ENCODE data around the gene SERINC1. TPM values are rescaled to one million over a fixed set of nuclear protein-coding genes. Genes with fewer than 3 reads are reported as not detected.
"Not testable (repeated sequence)": the region's sequence is repeated elsewhere in the genome, so short reads cannot be mapped to it uniquely, and the experiment has no call there.

SERINC1 gene
- total RNA-seq (100 to 1,000 TPM; 142 to 144 TPM), polyA plus RNA-seq (100 to 1,000 TPM; 144 to 197 TPM)

DNA sequence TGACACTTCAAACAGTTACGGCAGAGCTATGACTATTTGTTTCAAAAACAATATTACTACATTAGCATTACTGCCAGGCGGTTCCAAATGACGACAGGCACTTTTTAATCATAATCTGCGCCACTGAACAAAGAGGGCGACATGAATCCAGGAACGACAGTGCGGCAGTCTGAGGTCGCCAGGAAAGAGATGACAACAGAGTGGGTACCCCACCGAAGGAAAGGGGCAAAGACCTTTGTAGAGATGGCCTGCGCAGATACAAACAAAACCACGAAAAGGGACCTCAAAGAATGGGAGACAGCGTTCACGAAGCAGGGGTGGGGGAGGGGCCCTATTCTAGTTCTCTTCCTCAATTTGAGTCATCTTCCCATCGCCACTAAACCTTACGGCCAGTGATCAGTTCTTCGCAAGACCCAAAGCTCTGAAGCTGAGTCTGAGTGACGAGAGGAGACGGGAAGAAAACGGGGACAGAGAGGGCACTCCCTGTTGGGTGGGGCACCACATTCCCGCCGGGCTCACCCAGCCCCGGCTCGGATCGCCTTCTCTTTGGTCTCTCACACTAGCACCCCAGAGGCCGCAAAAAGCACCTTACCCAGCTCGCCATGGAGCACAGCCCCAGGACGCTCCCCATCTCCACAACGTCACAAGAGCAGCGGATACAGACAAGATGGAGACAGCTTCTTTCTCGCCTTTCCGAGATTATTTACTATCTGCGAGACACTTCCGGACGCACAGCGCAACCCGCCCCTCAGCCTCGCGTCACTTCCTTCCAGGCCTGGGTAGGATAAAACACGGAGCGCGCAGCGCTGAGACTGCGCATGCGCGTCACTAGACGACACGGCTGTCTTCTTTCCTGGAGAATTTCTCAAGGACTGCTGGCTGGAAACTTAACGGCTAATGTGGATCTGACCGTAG lies at the start of gene SERINC1:
TSS of gene SERINC1 (minus strand) at position 701 of the 915 bp plus-strand sequence. CDS start at position 631, 70 bp downstream.
- ChIA-PET POLR2A (ENCODE audit: partially characterized antibody) (interaction anchor here (0.9 to 2.6 kb wide), 16 partner anchors 9 to 74 kb away, joined by 3 to 30 read pairs (median 4); partner anchors contain the start of gene HSF2), CTCF (ENCODE audit: partially characterized antibody) (interaction anchor here (0.7 to 4.2 kb wide), 5 partner anchors 20 to 90 kb away, joined by 4 to 56 read pairs (median 5); no protein-coding TSS in a partner anchor)
- intact Hi-C loops (cut with micrococcal nuclease): loop anchor here (1.0 to 10.0 kb wide), 5 partner anchors 63 to 1137 kb away; partner anchors contain the start of genes HSF2 and TBC1D32

DNA sequence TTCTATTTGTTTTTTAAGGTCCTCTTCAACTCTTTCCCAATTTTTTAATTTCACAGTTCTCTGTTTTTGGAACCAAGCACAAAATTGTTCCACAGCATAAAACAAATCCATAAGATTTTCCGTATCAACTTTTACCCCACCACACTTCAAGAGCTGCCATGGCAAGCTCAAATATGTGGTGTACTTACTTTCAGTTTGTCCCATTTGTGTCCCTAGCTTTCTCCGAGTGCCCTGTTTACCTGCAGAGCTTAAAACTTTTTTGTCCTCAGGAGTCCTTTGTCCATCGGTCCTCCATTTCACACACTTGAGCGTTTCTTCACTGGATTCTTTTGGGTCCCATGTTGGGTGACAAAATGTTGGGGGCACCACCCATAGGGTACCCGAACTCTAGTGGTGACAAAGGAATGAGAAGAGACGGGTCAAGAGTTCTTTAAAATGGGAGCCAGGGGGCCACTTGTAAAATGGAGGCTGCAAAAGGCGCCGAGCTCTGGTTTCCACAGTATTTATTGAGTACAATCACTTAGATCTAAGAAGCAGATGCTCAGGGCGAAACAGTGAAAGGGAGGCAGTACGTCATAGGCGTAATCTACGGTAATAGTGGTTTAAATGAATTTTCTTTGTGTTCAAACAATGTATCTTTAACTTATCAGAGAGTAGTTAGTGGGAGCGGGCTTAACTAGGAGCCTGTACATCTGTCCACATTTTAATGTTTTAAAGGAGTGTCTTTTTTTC lies 39.8 kb upstream of the SERINC1 start:
- no peaks in the 10 kb centered on the region for H3K9me3 ChIP-seq (ENCODE audit: control insufficient read depth in 1 of 2, low read length in 2 of 2)
- Mint-ChIP-seq H3K36me3 (peaks cover 0 to 9% of the 10 kb centered on the region in 2 donors), H3K4me3 (no peak overlapping the region), H3K27ac (no peak overlapping the region), H3K27me3 (peaks cover 3 to 13% of the 10 kb centered on the region in 2 donors), H3K9me3 (peaks cover 0 to 13% (median 9%) of the 10 kb centered on the region in 8 donors), H3K4me1 (no peaks in the 10 kb centered on the region)
- no peak overlapping the region for H3K4me3 ChIP-seq (ENCODE audit: low read length in 2 of 2)
- CTCF ChIA-PET (ENCODE audit: partially characterized antibody): interaction anchor here (1.8 kb wide), 1 partner anchor 18 kb away, joined by 7 read pairs; no protein-coding TSS in a partner anchor
- H3K4me1 ChIP-seq (ENCODE audit: insufficient read depth, low read length): no peaks in the 10 kb centered on the region
- no peak overlapping the region for H3K27ac ChIP-seq (ENCODE audit: low read depth, low read length)
- H3K27me3 ChIP-seq (ENCODE audit: insufficient read depth, low read length): no peaks in the 10 kb centered on the region
- no peaks in the 10 kb centered on the region for H3K36me3 ChIP-seq (ENCODE audit: insufficient read depth, low read length)
- POLR2A ChIA-PET (ENCODE audit: partially characterized antibody): no interaction called here
- intact Hi-C loops (cut with micrococcal nuclease): no loop called here
- no peak for DNase-seq

More for the DNA sequence above, at the start of gene SERINC1:
- Mint-ChIP-seq H3K4me1 (peaks cover 29 to 58% (median 40%) of the 10 kb centered on the region in 4 donors), H3K27me3 (no peaks in the 10 kb centered on the region), H3K27ac (peak within 1 kb of the TSS; percentile 99 to 100 (median 100)), H3K36me3 (peaks cover 22 to 27% of the 10 kb centered on the region in 2 donors), H3K4me3 (peak within 1 kb of the TSS; percentile 97 to 100 (median 100)), H3K9me3 (peaks cover 0 to 4% (median 0%) of the 10 kb centered on the region in 8 donors)
- Histone ChIP-seq H3K4me3 (ENCODE audit: low read length in 2 of 2) (peak within 1 kb of the TSS; percentile 87 to 98), H3K27ac (ENCODE audit: low read depth, low read length) (peak within 1 kb of the TSS; percentile 99), H3K4me1 (ENCODE audit: insufficient read depth, low read length) (peaks cover 53% of the 10 kb centered on the region), H3K27me3 (ENCODE audit: insufficient read depth, low read length) (no peaks in the 10 kb centered on the region), H3K9me3 (ENCODE audit: control insufficient read depth in 1 of 2, low read length in 2 of 2) (no peaks in the 10 kb centered on the region), H3K36me3 (ENCODE audit: insufficient read depth, low read length) (no peaks in the 10 kb centered on the region)
- DNase-seq: peak; percentile 90 to 95 (median 94)

DNA sequence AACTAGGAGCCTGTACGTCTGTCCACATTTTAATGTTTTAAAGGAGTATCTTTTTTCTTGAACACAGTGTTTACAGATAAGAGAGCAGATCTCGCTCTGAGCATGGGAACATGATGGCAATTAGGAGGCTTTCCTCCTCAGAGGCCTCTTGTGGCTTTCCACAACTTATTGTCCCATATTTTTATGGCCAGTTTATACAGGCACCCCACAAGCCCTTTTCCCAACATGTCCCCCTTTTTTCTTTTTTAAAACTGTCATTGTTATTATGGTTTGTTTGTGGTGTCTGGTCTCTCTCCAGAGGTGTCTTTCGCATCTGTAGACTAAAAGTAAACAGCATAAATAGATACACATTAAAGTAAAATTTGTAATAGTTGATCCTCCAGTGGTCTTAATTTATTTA lies 33.6 kb upstream of the SERINC1 start:
- H3K36me3 ChIP-seq (ENCODE audit: insufficient read depth, low read length); H3K27ac Mint-ChIP-seq; H3K9me3 ChIP-seq (ENCODE audit: control insufficient read depth in 1 of 2, low read length in 2 of 2); H3K4me1 ChIP-seq (ENCODE audit: insufficient read depth, low read length); intact Hi-C loops (cut with micrococcal nuclease); DNase-seq; H3K4me3 Mint-ChIP-seq; H3K27ac ChIP-seq (ENCODE audit: low read depth, low read length); POLR2A ChIA-PET (ENCODE audit: partially characterized antibody); CTCF ChIA-PET (ENCODE audit: partially characterized antibody); H3K4me1 Mint-ChIP-seq; H3K27me3 Mint-ChIP-seq; H3K27me3 ChIP-seq (ENCODE audit: insufficient read depth, low read length); H3K4me3 ChIP-seq (ENCODE audit: low read length in 2 of 2): not testable (repeated sequence)
- peaks cover 9 to 17% of the 10 kb centered on the region in 2 donors for H3K36me3 Mint-ChIP-seq
- peaks cover 6 to 68% (median 52%) of the 10 kb centered on the region in 8 donors for H3K9me3 Mint-ChIP-seq

GRCh38 chr6:122501475-122501874 lies 29.9 kb upstream of the SERINC1 start:
- ChIA-PET CTCF (ENCODE audit: partially characterized antibody) (no interaction called here), POLR2A (ENCODE audit: partially characterized antibody) (no interaction called here)
- peaks cover 4 to 9% of the 10 kb centered on the region in 2 donors for H3K9me3 ChIP-seq (ENCODE audit: control insufficient read depth in 1 of 2, low read length in 2 of 2)
- H3K4me1 ChIP-seq (ENCODE audit: insufficient read depth, low read length): no peaks in the 10 kb centered on the region
- no peak for DNase-seq
- H3K36me3 ChIP-seq (ENCODE audit: insufficient read depth, low read length): no peaks in the 10 kb centered on the region
- H3K27ac ChIP-seq (ENCODE audit: low read depth, low read length): no peak overlapping the region
- intact Hi-C loops (cut with micrococcal nuclease): no loop called here
- Mint-ChIP-seq H3K36me3 (peaks cover 8 to 15% of the 10 kb centered on the region in 2 donors), H3K9me3 (peaks cover 13 to 90% (median 74%) of the 10 kb centered on the region in 8 donors), H3K27me3 (peaks cover 4 to 7% of the 10 kb centered on the region in 2 donors), H3K27ac (no peak overlapping the region), H3K4me1 (no peaks in the 10 kb centered on the region), H3K4me3 (no peak overlapping the region)
- no peak overlapping the region for H3K4me3 ChIP-seq (ENCODE audit: low read length in 2 of 2)
- H3K27me3 ChIP-seq (ENCODE audit: insufficient read depth, low read length): no peaks in the 10 kb centered on the region

GRCh38 chr6:122495612-122496011 lies 24.0 kb upstream of the SERINC1 start:
- Mint-ChIP-seq H3K27ac (no peak overlapping the region), H3K36me3 (peaks cover 2 to 7% of the 10 kb centered on the region in 2 donors), H3K9me3 (peaks cover 8 to 47% (median 40%) of the 10 kb centered on the region in 8 donors), H3K4me1 (peaks cover 0 to 6% (median 3%) of the 10 kb centered on the region in 4 donors), H3K27me3 (peaks cover 6 to 9% of the 10 kb centered on the region in 2 donors), H3K4me3 (no peak overlapping the region)
- POLR2A ChIA-PET (ENCODE audit: partially characterized antibody): no interaction called here
- H3K27ac ChIP-seq (ENCODE audit: low read depth, low read length): no peak overlapping the region
- no peaks in the 10 kb centered on the region for H3K36me3 ChIP-seq (ENCODE audit: insufficient read depth, low read length)
- no peaks in the 10 kb centered on the region for H3K4me1 ChIP-seq (ENCODE audit: insufficient read depth, low read length)
- H3K27me3 ChIP-seq (ENCODE audit: insufficient read depth, low read length): no peaks in the 10 kb centered on the region
- H3K4me3 ChIP-seq (ENCODE audit: low read length in 2 of 2): no peak overlapping the region
- no peak for DNase-seq
- CTCF ChIA-PET (ENCODE audit: partially characterized antibody): interaction anchor here (2.6 kb wide), 1 partner anchor 35 kb away, joined by 16 read pairs; no protein-coding TSS in a partner anchor
- intact Hi-C loops (cut with micrococcal nuclease): no loop called here
- peaks cover 0 to 3% of the 10 kb centered on the region in 2 donors for H3K9me3 ChIP-seq (ENCODE audit: control insufficient read depth in 1 of 2, low read length in 2 of 2)

DNA sequence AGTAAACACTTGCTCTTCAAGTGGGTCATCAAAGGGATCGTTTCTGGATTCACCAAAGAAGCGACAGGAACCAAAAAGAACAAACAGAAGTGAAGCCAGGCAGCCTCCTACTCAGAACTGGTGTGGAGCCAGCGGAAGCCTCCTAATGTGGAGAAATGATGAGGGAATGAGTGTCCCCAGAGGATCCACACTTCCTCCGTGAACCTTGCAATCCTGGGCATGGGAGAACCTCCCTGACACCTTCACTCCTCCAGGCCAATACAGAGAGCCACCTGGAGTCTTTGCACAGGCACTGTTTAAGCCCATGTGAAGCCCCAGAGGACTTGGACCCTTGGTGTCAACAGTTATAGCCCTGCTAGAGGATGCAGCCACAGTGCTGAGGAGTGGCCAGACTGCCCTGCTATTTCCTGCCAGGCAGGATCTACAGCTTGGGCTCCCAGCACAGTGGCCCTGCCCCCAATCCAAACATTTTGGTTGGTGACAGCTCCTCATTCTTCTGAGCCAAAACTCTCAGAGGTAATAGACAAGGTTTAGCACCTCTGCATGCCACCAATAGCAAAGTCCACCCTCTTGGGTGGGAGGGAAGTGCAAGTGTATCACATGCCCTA lies 23.2 kb upstream of the SERINC1 start:
- ChIA-PET CTCF (ENCODE audit: partially characterized antibody) (interaction anchor here (2.6 kb wide), 1 partner anchor 36 kb away, joined by 16 read pairs; no protein-coding TSS in a partner anchor), POLR2A (ENCODE audit: partially characterized antibody) (no interaction called here)
- peaks cover 0 to 3% of the 10 kb centered on the region in 2 donors for H3K9me3 ChIP-seq (ENCODE audit: control insufficient read depth in 1 of 2, low read length in 2 of 2)
- peaks cover 6 to 9% of the 10 kb centered on the region in 2 donors for H3K27me3 Mint-ChIP-seq
- H3K4me1 Mint-ChIP-seq: peaks cover 0 to 6% (median 3%) of the 10 kb centered on the region in 4 donors
- peaks cover 0 to 6% of the 10 kb centered on the region in 2 donors for H3K36me3 Mint-ChIP-seq
- H3K27me3 ChIP-seq (ENCODE audit: insufficient read depth, low read length): no peaks in the 10 kb centered on the region
- no peak overlapping the region for H3K27ac Mint-ChIP-seq
- H3K4me1 ChIP-seq (ENCODE audit: insufficient read depth, low read length): no peaks in the 10 kb centered on the region
- peaks cover 6 to 41% (median 34%) of the 10 kb centered on the region in 8 donors for H3K9me3 Mint-ChIP-seq
- H3K4me3 ChIP-seq (ENCODE audit: low read length in 2 of 2): no peak overlapping the region
- no peaks in the 10 kb centered on the region for H3K36me3 ChIP-seq (ENCODE audit: insufficient read depth, low read length)
- intact Hi-C loops (cut with micrococcal nuclease): no loop called here
- no peak overlapping the region for H3K27ac ChIP-seq (ENCODE audit: low read depth, low read length)
- no peak overlapping the region for H3K4me3 Mint-ChIP-seq
- DNase-seq: no peak
